ENCODE measurements around the gene TUBA4A. TPM values are rescaled to one million over a fixed set of nuclear protein-coding genes. Genes with fewer than 3 reads are reported as not detected.
A peak's percentile ranks its signal among the peaks of the same experiment; 100 is the strongest.

The TUBA4A gene
- total and polyA plus RNA-seq, 10 of the 15 experiments (the other 5 are each of a cell fraction or from before 2014, with no cell fraction given), result 58.2 to 325 (median 134) TPM

GRCh38 chr2:219206328-219207133, 47.2 kb downstream of the TUBA4A start, which contains the start of gene ZFAND2B (continued):
- 0 out of 2 replicates have a peak, but pooled peaks have one; percentile 39 for TF ChIP-seq PKNOX1 (IDR thresholded peaks at IDR 0.05)
- TF ChIP-seq ZZZ3 (IDR thresholded peaks at IDR 0.05; ENCODE audit: control insufficient read depth, insufficient read length, low read depth), result no peak
- TF ChIP-seq MEF2B (IDR thresholded peaks at IDR 0.05; ENCODE audit: partially characterized antibody, poor library complexity, severe bottlenecking), result peak; percentile 12
- TF ChIP-seq SPI1 (IDR thresholded peaks at IDR 0.05; ENCODE audit: borderline replicate concordance, insufficient read depth, low read depth, low read length), result 0 out of 2 replicates have a peak, but pooled peaks have one; percentile 1
- TF ChIP-seq POLR2AphosphoS2 (IDR thresholded peaks at IDR 0.05; ENCODE audit: low read depth, low read length), result peak; percentile 95; the same call in 1 of the 2 replicates
- peak; percentile 71 for TF ChIP-seq MLLT1 (IDR thresholded peaks at IDR 0.05)
- TF ChIP-seq RCOR1 (conservative IDR thresholded peaks at IDR 0.05; ENCODE audit: low read depth, low read length), result no peak
- peak; percentile 77 for TF ChIP-seq SMAD1 (IDR thresholded peaks at IDR 0.05; ENCODE audit: low read depth, partially characterized antibody)
- TF ChIP-seq NR2C1 (IDR thresholded peaks at IDR 0.05), result no peak
- no peak for TF ChIP-seq FOXM1 (IDR thresholded peaks at IDR 0.05; ENCODE audit: low read depth, low read length)
- TF ChIP-seq ZNF274 (IDR thresholded peaks at IDR 0.05; ENCODE audit: insufficient read depth, insufficient read length), result no peak
- TF ChIP-seq MTA2 (IDR thresholded peaks at IDR 0.05; ENCODE audit: low read depth), result no peak
- TF ChIP-seq USF2 (IDR thresholded peaks at IDR 0.05; ENCODE audit: borderline replicate concordance, low read depth, low read length), result no peak
- TF ChIP-seq REST (IDR thresholded peaks at IDR 0.05; ENCODE audit: low read depth, low read length), result no peak
- TF ChIP-seq SREBF2 (IDR thresholded peaks at IDR 0.05; ENCODE audit: low read length), result no peak
- no peak for TF ChIP-seq STAT3 (IDR thresholded peaks at IDR 0.05; ENCODE audit: low read depth, low read length)
- TF ChIP-seq MEF2A (IDR thresholded peaks at IDR 0.05; ENCODE audit: insufficient read depth, low read depth, low read length), result no peak
- no peak for TF ChIP-seq PBX3 (IDR thresholded peaks at IDR 0.05; ENCODE audit: insufficient replicate concordance, low read depth, low read length)
- peak; percentile 83 for TF ChIP-seq CREB1 (IDR thresholded peaks at IDR 0.05; ENCODE audit: low read depth)

All from GM12878 (cell line).